OCI-LY1 (cell line): ENCODE data around the gene HDGFL2.

Source experiments
- CTCF ChIP-seq: fragments of 200-600 bp; sonication (generic), shearing (Covaris generic); IDR thresholded peaks from 2 replicates; pipeline ENCODE4 v1.5.1; 2017; ENCODE audit warnings: mild to moderate bottlenecking, antibody characterized with exemption, low read length, moderate library complexity, mixed read lengths
- EZH2 ChIP-seq: fragments of 200-600 bp; sonication (generic), shearing (Covaris generic); IDR thresholded peaks from 2 replicates; pipeline ENCODE4 v1.8.0; 2017; ENCODE audit warnings: borderline replicate concordance, mixed run types, mild to moderate bottlenecking, antibody characterized with exemption, low read length, moderate library complexity, mixed read lengths

- no peak for TF ChIP-seq EZH2
- TF ChIP-seq CTCF = no peak
Observed at GRCh38 chr19:4472174-4472974, at the start of gene HDGFL2.
